GM19455 (cell line): ENCODE data around the gene GLCE.

Experiments used
- ATAC-seq: cut with Tn5 transposase; IDR thresholded peaks from one replicate; pipeline ENCODE4 v1.9.1; 2021; ENCODE audit not compliant: unreplicated experiment

The GLCE gene

GRCh38 chr15:69160141-69160993 lies at the start of gene GLCE:
Gene GLCE (plus strand): TSS chr15:69160635. CDS start chr15:69255807, 95,172 bp downstream.
- peak; percentile 94 for ATAC-seq

GRCh38 chr15:69114331-69114928 lies 46.0 kb upstream of the GLCE start:
- ATAC-seq = no peak

GRCh38 chr15:69115031-69115430 lies 45.4 kb upstream of the GLCE start:
- ATAC-seq = no peak

GRCh38 chr15:69116391-69116790 lies 44.0 kb upstream of the GLCE start:
- no peak for ATAC-seq

- ATAC-seq = no peak
These were observed 43.0 kb upstream of the GLCE start for GRCh38 chr15:69117431-69117871.

- no peak for ATAC-seq
These were observed 42.3 kb upstream of the GLCE start for GRCh38 chr15:69118089-69118488.

GRCh38 chr15:69119001-69119400 lies 41.4 kb upstream of the GLCE start:
- ATAC-seq = no peak

- ATAC-seq = no peak
These were observed 40.6 kb upstream of the GLCE start for GRCh38 chr15:69119683-69120395.

GRCh38 chr15:69120732-69121131 lies 39.7 kb upstream of the GLCE start:
- no peak for ATAC-seq

- ATAC-seq = no peak
These were observed 39.1 kb upstream of the GLCE start for GRCh38 chr15:69121198-69121828.

GRCh38 chr15:69125236-69125635 lies 35.2 kb upstream of the GLCE start:
- no peak for ATAC-seq

- no peak for ATAC-seq
These were observed 34.4 kb upstream of the GLCE start for GRCh38 chr15:69126054-69126469.

GRCh38 chr15:69127306-69127705 lies 33.1 kb upstream of the GLCE start:
- no peak for ATAC-seq

GRCh38 chr15:69128667-69129311 lies 31.6 kb upstream of the GLCE start:
- ATAC-seq = no peak

GRCh38 chr15:69131362-69132220 lies 28.8 kb upstream of the GLCE start:
- ATAC-seq = no peak

- ATAC-seq = no peak
These were observed 28.0 kb upstream of the GLCE start for GRCh38 chr15:69132430-69132829.

- no peak for ATAC-seq
These were observed 27.2 kb upstream of the GLCE start for GRCh38 chr15:69132977-69133861.

- ATAC-seq = no peak
These were observed 26.4 kb upstream of the GLCE start for GRCh38 chr15:69133862-69134519.
